ENCODE results near the gene MATCAP1.
A peak's percentile ranks its signal among the peaks of the same experiment; 100 is the strongest.

The MATCAP1 gene

GRCh38 chr16:67173808-67174705 is 9.7 kb downstream of the MATCAP1 start:
- Histone ChIP-seq H3K27ac (ENCODE audit: insufficient read depth in 1 of 2, low read depth in 1 of 2, low read length in 2 of 2, poor library complexity in 1 of 2, severe bottlenecking in 2 of 2) (no peak overlapping the region), H3K36me3 (ENCODE audit: control insufficient read depth in 4 of 4, insufficient read depth in 4 of 4, low read length in 3 of 4) (peaks cover 0 to 2% (median 0%) of the 10 kb centered on the region in 4 experiments), H3K27me3 (replicated peaks in 2 of 5; ENCODE audit: control insufficient read depth in 4 of 5, insufficient read depth in 5 of 5, low read length in 4 of 5) (peaks cover 4 to 86% (median 52%) of the 10 kb centered on the region in 5 experiments), H3K9me3 (ENCODE audit: control extremely low read depth in 1 of 5, control insufficient read depth in 4 of 5, insufficient read depth in 2 of 5, low read depth in 1 of 5, low read length in 4 of 5) (no peaks in the 10 kb centered on the region), H3K4me1 (ENCODE audit: control extremely low read depth in 1 of 4, control insufficient read depth in 4 of 4, insufficient read depth in 4 of 4, low read length in 3 of 4) (peaks cover 0 to 49% (median 41%) of the 10 kb centered on the region in 4 experiments), H3K4me3 (ENCODE audit: control insufficient read depth in 1 of 7, extremely low read depth in 1 of 7, insufficient read depth in 4 of 7, low read depth in 2 of 7, low read length in 6 of 7) (peak overlapping the region; percentile 2 to 70 (median 37))
- POLR2A ChIA-PET: no interaction called here
- WGBS (ENCODE audit: insufficient coverage): under 1% methylated on average over 53 of the region's 71 CpGs
- CTCF ChIA-PET: interaction anchor here (0.7 to 4.6 kb wide), 15 partner anchors 9 to 231 kb away, joined by 3 to 34 read pairs (median 5); partner anchors contain the start of genes B3GNT9, EXOC3L1, FBXL8 and TRADD
- DNase-seq: peak; percentile 80 to 91 (median 88)

- Histone ChIP-seq H3K9me3 (ENCODE audit: control extremely low read depth in 1 of 5, control insufficient read depth in 4 of 5, insufficient read depth in 2 of 5, low read depth in 1 of 5, low read length in 4 of 5) (no peaks in the 10 kb centered on the region), H3K27ac (ENCODE audit: insufficient read depth in 1 of 2, low read depth in 1 of 2, low read length in 2 of 2, poor library complexity in 1 of 2, severe bottlenecking in 2 of 2) (no peak overlapping the region), H3K4me1 (ENCODE audit: control extremely low read depth in 1 of 4, control insufficient read depth in 4 of 4, insufficient read depth in 4 of 4, low read length in 3 of 4) (peaks cover 0 to 47% (median 40%) of the 10 kb centered on the region in 4 experiments), H3K4me3 (ENCODE audit: control insufficient read depth in 1 of 7, extremely low read depth in 1 of 7, insufficient read depth in 4 of 7, low read depth in 2 of 7, low read length in 6 of 7) (peak overlapping the region in 2 of 7 experiments; percentile 54 to 70), H3K27me3 (replicated peaks in 2 of 5; ENCODE audit: control insufficient read depth in 4 of 5, insufficient read depth in 5 of 5, low read length in 4 of 5) (peaks cover 4 to 93% (median 53%) of the 10 kb centered on the region in 5 experiments), H3K36me3 (ENCODE audit: control insufficient read depth in 4 of 4, insufficient read depth in 4 of 4, low read length in 3 of 4) (peaks cover 0 to 2% (median 0%) of the 10 kb centered on the region in 4 experiments)
- 100% methylated on average over 1 of the region's 1 CpG for WGBS (ENCODE audit: insufficient coverage)
- CTCF ChIA-PET: interaction anchor here (0.7 to 3.7 kb wide), 11 partner anchors 10 to 230 kb away, joined by 3 to 21 read pairs (median 5); partner anchors contain the start of genes EXOC3L1, FBXL8 and TRADD
- DNase-seq: no peak
- POLR2A ChIA-PET: no interaction called here
These were observed 10.4 kb downstream of the MATCAP1 start for GRCh38 chr16:67173323-67173722.

- Histone ChIP-seq H3K4me3 (ENCODE audit: control insufficient read depth in 1 of 7, extremely low read depth in 1 of 7, insufficient read depth in 4 of 7, low read depth in 2 of 7, low read length in 6 of 7) (peak overlapping the region in 4 of 7 experiments; percentile 8 to 66 (median 48)), H3K27ac (ENCODE audit: insufficient read depth in 1 of 2, low read depth in 1 of 2, low read length in 2 of 2, poor library complexity in 1 of 2, severe bottlenecking in 2 of 2) (peak overlapping the region in 1 of 2 experiments; percentile 9), H3K9me3 (ENCODE audit: control extremely low read depth in 1 of 5, control insufficient read depth in 4 of 5, insufficient read depth in 2 of 5, low read depth in 1 of 5, low read length in 4 of 5) (no peaks in the 10 kb centered on the region), H3K36me3 (ENCODE audit: control insufficient read depth in 4 of 4, insufficient read depth in 4 of 4, low read length in 3 of 4) (no peaks in the 10 kb centered on the region), H3K27me3 (replicated peaks in 2 of 5; ENCODE audit: control insufficient read depth in 4 of 5, insufficient read depth in 5 of 5, low read length in 4 of 5) (peaks cover 4 to 93% (median 48%) of the 10 kb centered on the region in 5 experiments), H3K4me1 (ENCODE audit: control extremely low read depth in 1 of 4, control insufficient read depth in 4 of 4, insufficient read depth in 4 of 4, low read length in 3 of 4) (peaks cover 0 to 44% (median 35%) of the 10 kb centered on the region in 4 experiments)
- CTCF ChIA-PET: interaction anchor here (1.0 to 2.9 kb wide), 5 partner anchors 10 to 143 kb away, joined by 3 to 15 read pairs (median 3); partner anchors contain the start of gene FBXL8
- POLR2A ChIA-PET: no interaction called here
- WGBS (ENCODE audit: insufficient coverage): 64% methylated on average over 9 of the region's 14 CpGs
- no peak for DNase-seq
These were observed 12.7 kb downstream of the MATCAP1 start for GRCh38 chr16:67170949-67171649.

GRCh38 chr16:67170168-67170948 is 13.4 kb downstream of the MATCAP1 start, which contains the start of gene NOL3:
TSS of gene NOL3 (plus strand) at chr16:67170538.
- H3K4me1 ChIP-seq (ENCODE audit: control extremely low read depth in 1 of 4, control insufficient read depth in 4 of 4, insufficient read depth in 4 of 4, low read length in 3 of 4): peaks cover 0 to 51% (median 38%) of the 10 kb centered on the region in 4 experiments
- peak in 1 of 3 donors; percentile 54 for DNase-seq
- WGBS (ENCODE audit: insufficient coverage): 0% methylated on average over 26 of the region's 50 CpGs
- H3K36me3 ChIP-seq (ENCODE audit: control insufficient read depth in 4 of 4, insufficient read depth in 4 of 4, low read length in 3 of 4): no peaks in the 10 kb centered on the region
- no peaks in the 10 kb centered on the region for H3K9me3 ChIP-seq (ENCODE audit: control extremely low read depth in 1 of 5, control insufficient read depth in 4 of 5, insufficient read depth in 2 of 5, low read depth in 1 of 5, low read length in 4 of 5)
- peaks cover 4 to 93% (median 46%) of the 10 kb centered on the region in 5 experiments for H3K27me3 ChIP-seq (replicated peaks in 2 of 5; ENCODE audit: control insufficient read depth in 4 of 5, insufficient read depth in 5 of 5, low read length in 4 of 5)
- CTCF ChIA-PET: interaction anchor here (1.0 to 2.9 kb wide), 7 partner anchors 9 to 223 kb away, joined by 3 to 15 read pairs (median 4); partner anchors contain the start of gene FBXL8
- POLR2A ChIA-PET: no interaction called here
- H3K4me3 ChIP-seq (ENCODE audit: control insufficient read depth in 1 of 7, extremely low read depth in 1 of 7, insufficient read depth in 4 of 7, low read depth in 2 of 7, low read length in 6 of 7): peak within 1 kb of the TSS in 6 of 7 experiments; percentile 16 to 70 (median 44)
- H3K27ac ChIP-seq (ENCODE audit: insufficient read depth in 1 of 2, low read depth in 1 of 2, low read length in 2 of 2, poor library complexity in 1 of 2, severe bottlenecking in 2 of 2): peak within 1 kb of the TSS in 1 of 2 experiments; percentile 65

GRCh38 chr16:67169642-67170167 is 14.1 kb downstream of the MATCAP1 start:
- peaks cover 0 to 53% (median 38%) of the 10 kb centered on the region in 4 experiments for H3K4me1 ChIP-seq (ENCODE audit: control extremely low read depth in 1 of 4, control insufficient read depth in 4 of 4, insufficient read depth in 4 of 4, low read length in 3 of 4)

More at GRCh38 chr16:67169642-67170167, 14.1 kb downstream of the MATCAP1 start:
- peak overlapping the region in 6 of 7 experiments; percentile 16 to 70 (median 40) for H3K4me3 ChIP-seq (ENCODE audit: control insufficient read depth in 1 of 7, extremely low read depth in 1 of 7, insufficient read depth in 4 of 7, low read depth in 2 of 7, low read length in 6 of 7)
- POLR2A ChIA-PET: interaction anchor here (0.6 kb wide), 1 partner anchor 323 kb away, joined by 4 read pairs; no protein-coding TSS in a partner anchor
- WGBS (ENCODE audit: insufficient coverage): 8% methylated on average over 14 of the region's 24 CpGs
- H3K27ac ChIP-seq (ENCODE audit: insufficient read depth in 1 of 2, low read depth in 1 of 2, low read length in 2 of 2, poor library complexity in 1 of 2, severe bottlenecking in 2 of 2): peak overlapping the region in 1 of 2 experiments; percentile 65
- peaks cover 4 to 93% (median 47%) of the 10 kb centered on the region in 5 experiments for H3K27me3 ChIP-seq (replicated peaks in 2 of 5; ENCODE audit: control insufficient read depth in 4 of 5, insufficient read depth in 5 of 5, low read length in 4 of 5)
- no peaks in the 10 kb centered on the region for H3K9me3 ChIP-seq (ENCODE audit: control extremely low read depth in 1 of 5, control insufficient read depth in 4 of 5, insufficient read depth in 2 of 5, low read depth in 1 of 5, low read length in 4 of 5)
- H3K36me3 ChIP-seq (ENCODE audit: control insufficient read depth in 4 of 4, insufficient read depth in 4 of 4, low read length in 3 of 4): no peaks in the 10 kb centered on the region
- DNase-seq: peak in 2 of 3 donors; percentile 63 to 64
- CTCF ChIA-PET: interaction anchor here (1.0 to 3.6 kb wide), 12 partner anchors 8 to 222 kb away, joined by 3 to 15 read pairs (median 4); partner anchors contain the start of genes B3GNT9 and FBXL8

Data from common myeloid progenitor, CD34-positive (primary cell).